K562 (cell line): ENCODE measurements around the gene PA2G4. TPM values are rescaled to one million over a fixed set of nuclear protein-coding genes. Genes with fewer than 3 reads are reported as not detected.
A peak's percentile ranks its signal among the peaks of the same experiment; 100 is the strongest.

Experiments
- ARHGAP35 ChIP-seq: fragments of 450-650 bp; IDR thresholded peaks from 2 replicates; pipeline ENCODE4 v1.6.1; 2018; ENCODE audit not compliant: partially characterized antibody
- BCOR ChIP-seq: fragments of 450-650 bp; IDR thresholded peaks from 2 replicates; pipeline ENCODE4 v1.6.1; 2016
- DNMT1 ChIP-seq: fragments of 450-650 bp; IDR thresholded peaks from 2 replicates; pipeline ENCODE4 v1.6.1; 2016; ENCODE audit warnings: antibody characterized with exemption, mild to moderate bottlenecking
- DPF2 ChIP-seq: fragments of 450-650 bp; IDR thresholded peaks from 2 replicates; pipeline ENCODE4 v1.6.1; 2016
- EWSR1 ChIP-seq: fragments of 450-650 bp; IDR thresholded peaks from 2 replicates; pipeline ENCODE4 v1.6.1; 2018; ENCODE audit warnings: borderline replicate concordance, mild to moderate bottlenecking, low read depth, moderate library complexity; ENCODE audit not compliant: partially characterized antibody
- FIP1L1 ChIP-seq: fragments of 200-400 bp; formaldehyde crosslinking; IDR thresholded peaks from 2 replicates; pipeline ENCODE4 v1.6.1; 2018; ENCODE audit warnings: mild to moderate bottlenecking, low read depth, low read length; ENCODE audit not compliant: poor library complexity, severe bottlenecking
- FOXK1 ChIP-seq: sonication (generic); formaldehyde crosslinking; IDR thresholded peaks from 2 replicates; pipeline ENCODE4 v1.8.0; 2022; ENCODE audit warnings: missing genetic modification reagents, mild to moderate bottlenecking, borderline replicate concordance
- FUS ChIP-seq: fragments of 200-400 bp; formaldehyde crosslinking; optimal IDR thresholded peaks from 2 replicates; pipeline ENCODE3; 2017; ENCODE audit warnings: low read depth, low read length
- NCOA6 ChIP-seq: fragments of 450-650 bp; IDR thresholded peaks from 2 replicates; pipeline ENCODE4 v1.6.1; 2017; ENCODE audit warnings: mild to moderate bottlenecking
- NR2C1 ChIP-seq, 2 experiments: fragments of 450-650 bp; IDR thresholded peaks; 2 replicates each; pipeline ENCODE4 v1.6.1; 2017; ENCODE audit warnings: mild to moderate bottlenecking in 2 of 2, antibody characterized with exemption in 1 of 2, inconsistent platforms in 1 of 2, missing compliant biosample characterization in 1 of 2, missing genetic modification characterization in 1 of 2
- PKNOX1 ChIP-seq: fragments of 450-650 bp; IDR thresholded peaks from 2 replicates; pipeline ENCODE4 v1.6.1; 2016
- SAP30 ChIP-seq: fragments of 200-600 bp; sonication (generic); IDR thresholded peaks from 2 replicates; pipeline ENCODE4 v1.6.1; 2012; ENCODE audit warnings: borderline replicate concordance, low read depth, mild to moderate bottlenecking, moderate library complexity, low read length, control low read depth, inconsistent platforms; ENCODE audit not compliant: insufficient read depth, poor library complexity, severe bottlenecking
- SREBF2 ChIP-seq: sonication (generic); formaldehyde crosslinking; IDR thresholded peaks from 2 replicates; pipeline ENCODE4 v1.4.0; 2020; ENCODE audit warnings: mild to moderate bottlenecking, missing genetic modification reagents
- ZNF282 ChIP-seq: sonication (generic); formaldehyde crosslinking; IDR thresholded peaks from 2 replicates; pipeline ENCODE4 v1.8.1; 2023; ENCODE audit warnings: missing genetic modification reagents
- polyA plus RNA-seq, 8 experiments: library from polyadenylated mRNA; depleted of rRNA in 4 of 8; stranded (reverse) in 5 of 8; unstranded in 3 of 8; fragments of >200 nt; fragmentation: Nextera tagmentation in 2 of 8; fragmentation: Illumina TruSeq in 1 of 8; extraction: Ambion mirVana in 2 of 8; extraction: Trizol in 1 of 8; gene quantifications; 2 replicates each; pipeline versions ENCODE4 v1.2.1 to v1.2.3, GENCODE V29; 2011 to 2014; ENCODE audit warnings: inconsistent platforms in 1 of 8, missing spikeins in 1 of 8
- total RNA-seq, 7 experiments: library from RNA; depleted of rRNA in 6 of 7; stranded (reverse); fragments of >200 nt in 6 of 7; fragmentation: Illumina TruSeq in 2 of 7; extraction: Trizol in 2 of 7; gene quantifications; 2 replicates each; pipeline versions ENCODE4 v1.2.1 to v1.2.3, GENCODE V29; 2011 to 2021; ENCODE audit warnings: low replicate concordance in 1 of 7
- TF ChIP-seq, protein P1 (sequence below), 3 experiments: IDR thresholded peaks in 2 of 3; conservative IDR thresholded peaks in 1 of 3; 2 replicates each; pipeline ENCODE4 v1.5.1; 2011 to 2012; ENCODE audit warnings: low read length in 3 of 3, mild to moderate bottlenecking in 3 of 3, control low read depth in 2 of 3, improper control_type of control experiment in 1 of 3, inconsistent platforms in 1 of 3, low read depth in 1 of 3, mixed read lengths in 1 of 3, moderate library complexity in 1 of 3; ENCODE audit not compliant: insufficient read depth in 2 of 3
- TF ChIP-seq, protein P2 (sequence below): sonication (generic); formaldehyde crosslinking; IDR thresholded peaks from 2 replicates; pipeline ENCODE4 v1.8.0; 2023; ENCODE audit warnings: mild to moderate bottlenecking, missing genetic modification reagents

Gene PA2G4
- total and polyA plus RNA-seq, 9 of the 15 experiments (the other 6 are each of a cell fraction or from before 2014, with no cell fraction given) = 230 to 925 (median 638) TPM

- TF ChIP-seq, protein P1, sequence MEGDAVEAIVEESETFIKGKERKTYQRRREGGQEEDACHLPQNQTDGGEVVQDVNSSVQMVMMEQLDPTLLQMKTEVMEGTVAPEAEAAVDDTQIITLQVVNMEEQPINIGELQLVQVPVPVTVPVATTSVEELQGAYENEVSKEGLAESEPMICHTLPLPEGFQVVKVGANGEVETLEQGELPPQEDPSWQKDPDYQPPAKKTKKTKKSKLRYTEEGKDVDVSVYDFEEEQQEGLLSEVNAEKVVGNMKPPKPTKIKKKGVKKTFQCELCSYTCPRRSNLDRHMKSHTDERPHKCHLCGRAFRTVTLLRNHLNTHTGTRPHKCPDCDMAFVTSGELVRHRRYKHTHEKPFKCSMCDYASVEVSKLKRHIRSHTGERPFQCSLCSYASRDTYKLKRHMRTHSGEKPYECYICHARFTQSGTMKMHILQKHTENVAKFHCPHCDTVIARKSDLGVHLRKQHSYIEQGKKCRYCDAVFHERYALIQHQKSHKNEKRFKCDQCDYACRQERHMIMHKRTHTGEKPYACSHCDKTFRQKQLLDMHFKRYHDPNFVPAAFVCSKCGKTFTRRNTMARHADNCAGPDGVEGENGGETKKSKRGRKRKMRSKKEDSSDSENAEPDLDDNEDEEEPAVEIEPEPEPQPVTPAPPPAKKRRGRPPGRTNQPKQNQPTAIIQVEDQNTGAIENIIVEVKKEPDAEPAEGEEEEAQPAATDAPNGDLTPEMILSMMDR (IDR thresholded peaks at IDR 0.05 in 2 of 3, conservative IDR thresholded peaks at IDR 0.05 in 1 of 3; ENCODE audit: insufficient read depth in 2 of 3, low read depth in 1 of 3, low read length in 3 of 3) = no peak; a peak in 1 of 6 replicates
- TF ChIP-seq SREBF2 (no peak), BCOR (peak; percentile 89), DPF2 (peak; percentile 92), FOXK1 (CRISPR knock-in tag) (peak; percentile 61; the same call in 1 of the 2 replicates), NR2C1 (IDR thresholded peaks at IDR 0.05) (no peak), NR2C1 (tag; IDR thresholded peaks at IDR 0.05) (no peak), ZNF282 (peak; percentile 49; the same call in 1 of the 2 replicates), SAP30 (peak; percentile 46), FUS (peak; percentile 32), ARHGAP35 (no peak), EWSR1 (no peak), NCOA6 (no peak), DNMT1 (no peak), PKNOX1 (peak; percentile 31; the same call in 1 of the 2 replicates), FIP1L1 (peak; percentile 56)
- TF ChIP-seq, protein P2, sequence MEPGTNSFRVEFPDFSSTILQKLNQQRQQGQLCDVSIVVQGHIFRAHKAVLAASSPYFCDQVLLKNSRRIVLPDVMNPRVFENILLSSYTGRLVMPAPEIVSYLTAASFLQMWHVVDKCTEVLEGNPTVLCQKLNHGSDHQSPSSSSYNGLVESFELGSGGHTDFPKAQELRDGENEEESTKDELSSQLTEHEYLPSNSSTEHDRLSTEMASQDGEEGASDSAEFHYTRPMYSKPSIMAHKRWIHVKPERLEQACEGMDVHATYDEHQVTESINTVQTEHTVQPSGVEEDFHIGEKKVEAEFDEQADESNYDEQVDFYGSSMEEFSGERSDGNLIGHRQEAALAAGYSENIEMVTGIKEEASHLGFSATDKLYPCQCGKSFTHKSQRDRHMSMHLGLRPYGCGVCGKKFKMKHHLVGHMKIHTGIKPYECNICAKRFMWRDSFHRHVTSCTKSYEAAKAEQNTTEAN (CRISPR knock-in tag) = 0 out of 2 replicates have a peak, but pooled peaks have one; percentile 83
Measured at GRCh38 chr12:56079723-56080555, 24.4 kb upstream of the PA2G4 start, which contains the start of gene ERBB3 (continued).
